ENCODE measurements around the gene PIPOX. TPM values are rescaled to one million over a fixed set of nuclear protein-coding genes. Genes with fewer than 3 reads are reported as not detected.

PIPOX gene
- total RNA-seq, result 0.24 TPM in 1 of 2 replicates, not detected in the other

GRCh38 chr17:29042679-29043538, at the start of gene PIPOX:
TSS of gene PIPOX (plus strand) at chr17:29043141. CDS start at chr17:29043226, 85 bp downstream.

GRCh38 chr17:29005936-29006511, 36.9 kb upstream of the PIPOX start, which contains the start of gene SEZ6:
TSS of gene SEZ6 (minus strand) at chr17:29006033. CDS start at chr17:29005869, 164 bp downstream.

Other genes starting within 250 kb of the PIPOX start
- gene FAM222B, start 200.4 kb upstream of the PIPOX start, total RNA-seq, result 7.8 and 9.2 TPM in 2 replicates
- gene ERAL1, start 188.1 kb upstream of the PIPOX start, total RNA-seq, result 25.0 and 36.9 TPM in 2 replicates
- gene FLOT2, start 145.4 kb upstream of the PIPOX start, total RNA-seq, result 25.3 and 31.2 TPM in 2 replicates
- 3.8 and 10.7 TPM in 2 replicates for gene DHRS13, start 140.1 kb upstream of the PIPOX start, total RNA-seq
- 21.3 and 32.7 TPM in 2 replicates for gene PHF12, start 91.6 kb upstream of the PIPOX start, total RNA-seq
- not detected in 2 replicates for gene SEZ6, start 37.1 kb upstream of the PIPOX start, total RNA-seq
- gene MYO18A, start 137.3 kb downstream of the PIPOX start, total RNA-seq, result 18.8 and 21.6 TPM in 2 replicates
- not detected in 2 replicates for gene CRYBA1, start 203.7 kb downstream of the PIPOX start, total RNA-seq